ENCODE data around the gene ABCC1.

The ABCC1 gene

DNA sequence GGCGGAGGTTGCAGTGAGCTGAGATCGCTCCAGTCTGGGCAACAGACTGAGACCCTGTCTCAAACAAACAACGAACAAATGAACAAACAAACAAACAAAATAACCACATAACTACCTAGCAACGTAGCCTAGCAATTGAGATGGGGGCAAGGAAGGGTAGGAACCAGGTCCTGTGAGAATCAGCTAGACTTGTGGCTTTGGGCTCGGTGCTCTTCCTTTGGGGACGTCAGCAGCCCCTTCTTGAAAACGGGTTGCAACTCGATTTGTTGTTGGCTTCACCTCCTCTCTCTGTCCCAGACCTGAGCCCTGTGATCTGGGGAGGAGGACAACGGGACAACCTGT is 72.2 kb downstream of the ABCC1 start:
- DNase-seq: no peak

DNA sequence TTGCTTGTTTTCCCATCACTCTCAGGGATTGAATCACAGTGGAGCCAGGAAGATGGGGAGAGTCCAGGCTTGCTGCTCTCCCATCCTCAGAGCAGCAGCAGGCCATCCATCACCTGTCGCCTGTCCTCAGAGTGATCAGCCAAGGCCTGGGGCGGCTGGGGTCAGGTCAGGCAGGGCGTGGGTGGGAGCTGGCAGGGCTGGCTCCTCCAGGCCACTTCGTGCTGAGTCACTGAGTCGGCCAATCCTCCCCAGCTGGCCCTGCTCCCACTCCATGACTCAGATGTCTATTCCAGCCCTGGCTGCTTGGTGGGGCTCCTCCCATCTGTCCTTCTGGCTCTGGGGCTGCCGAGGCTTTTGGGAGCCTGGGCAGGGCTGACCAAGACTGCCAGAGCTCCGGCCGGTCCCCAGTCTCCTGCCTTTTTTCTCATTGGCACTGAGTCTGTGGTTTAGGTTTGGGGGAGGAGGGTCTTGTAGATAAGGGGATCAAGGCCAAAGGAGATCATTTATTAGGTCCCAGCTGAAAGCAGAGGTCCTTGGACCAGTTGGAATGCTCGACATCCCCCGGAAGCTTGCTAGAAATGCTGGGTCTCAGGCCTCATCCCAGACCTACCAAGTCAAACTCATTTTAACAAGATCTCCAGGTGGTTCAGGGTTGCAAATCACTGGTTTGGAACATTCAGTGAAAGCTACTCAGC is 72.7 kb downstream of the ABCC1 start:
- peak; percentile 79 to 93 (median 86) for DNase-seq

DNA sequence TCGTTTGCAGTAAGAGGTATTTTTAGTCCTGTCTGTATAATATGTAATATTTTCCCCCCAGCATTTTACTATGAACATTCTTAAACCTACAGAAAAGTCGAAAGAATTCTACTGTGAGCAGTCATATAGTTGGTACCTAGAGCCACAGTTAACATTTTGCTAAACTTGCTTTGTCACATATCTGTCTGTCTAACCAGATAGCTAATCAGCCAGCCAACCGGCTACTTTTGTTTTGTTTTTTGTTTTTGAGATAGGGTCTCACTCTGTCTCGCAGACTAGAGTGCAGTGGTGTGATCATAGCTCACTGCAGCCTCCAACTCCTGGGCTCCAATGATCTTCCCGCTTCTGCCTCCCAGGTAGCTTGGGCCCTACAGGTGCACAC is 73.3 kb downstream of the ABCC1 start:
- DNase-seq: no peak

DNA sequence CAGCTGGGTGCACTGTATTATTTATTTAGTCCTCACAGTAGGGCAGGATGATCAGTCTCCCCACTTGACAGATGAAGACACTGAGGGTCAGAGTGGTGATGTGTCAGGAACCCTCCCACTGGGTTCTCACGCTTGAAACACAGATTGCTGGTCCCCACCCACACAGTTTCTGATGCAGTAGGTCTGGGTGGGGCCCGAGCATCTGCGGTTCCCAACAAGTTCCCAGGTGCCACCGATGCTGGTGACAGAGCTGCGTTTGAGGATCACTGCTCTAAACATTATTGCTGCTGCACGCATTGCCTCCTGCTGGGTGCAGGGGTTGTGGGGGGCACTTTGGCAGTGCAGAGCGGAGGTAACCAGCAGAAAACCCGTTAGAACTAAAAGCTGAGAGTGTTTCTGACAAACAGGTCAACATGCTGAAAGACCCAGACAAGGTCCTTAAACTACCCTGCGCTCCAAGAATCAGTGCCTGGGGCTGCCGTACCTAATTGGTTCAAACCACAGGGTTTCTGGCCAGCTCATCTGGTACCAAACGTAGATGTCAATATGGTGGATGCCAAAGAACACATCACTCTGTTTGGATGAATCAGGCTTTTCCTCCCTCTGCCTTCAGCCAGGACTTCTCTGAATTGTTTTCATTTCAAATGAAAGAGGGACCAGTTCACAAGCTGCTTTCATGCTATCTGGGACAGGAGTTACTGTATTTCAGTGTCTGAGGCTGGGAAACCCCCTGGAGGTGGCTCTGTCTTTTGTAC is 76.0 kb downstream of the ABCC1 start:
- peak in 3 of 4 experiments; percentile 27 to 59 (median 46) for DNase-seq

DNA sequence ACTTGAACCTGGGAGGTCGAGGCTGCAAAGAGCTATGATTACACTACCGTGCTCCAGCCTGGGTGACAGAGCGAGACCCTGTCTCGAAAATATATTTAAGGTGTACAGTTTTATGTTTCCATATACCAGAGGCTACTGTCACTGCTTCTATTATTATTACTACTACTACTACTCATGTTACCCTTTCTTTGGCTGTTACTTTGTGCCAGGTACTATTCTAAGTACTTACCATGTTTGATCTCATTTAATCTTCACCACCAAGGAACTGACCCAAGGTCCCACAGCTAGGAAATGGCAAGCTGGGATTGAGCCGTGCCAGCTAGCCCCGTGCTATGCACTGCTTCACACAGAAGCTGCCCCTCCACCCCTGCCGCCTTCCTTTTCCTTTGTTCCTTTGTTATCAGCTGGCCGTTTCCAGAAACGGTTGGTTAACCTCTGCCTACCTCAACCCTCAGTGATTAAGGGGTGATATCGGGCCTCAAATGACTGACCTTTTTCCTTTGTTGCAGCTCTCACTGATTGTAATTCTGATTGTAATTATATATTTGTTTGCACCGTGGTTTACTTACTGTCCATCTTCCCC is 78.4 kb downstream of the ABCC1 start:
- DNase-seq: no peak

DNA sequence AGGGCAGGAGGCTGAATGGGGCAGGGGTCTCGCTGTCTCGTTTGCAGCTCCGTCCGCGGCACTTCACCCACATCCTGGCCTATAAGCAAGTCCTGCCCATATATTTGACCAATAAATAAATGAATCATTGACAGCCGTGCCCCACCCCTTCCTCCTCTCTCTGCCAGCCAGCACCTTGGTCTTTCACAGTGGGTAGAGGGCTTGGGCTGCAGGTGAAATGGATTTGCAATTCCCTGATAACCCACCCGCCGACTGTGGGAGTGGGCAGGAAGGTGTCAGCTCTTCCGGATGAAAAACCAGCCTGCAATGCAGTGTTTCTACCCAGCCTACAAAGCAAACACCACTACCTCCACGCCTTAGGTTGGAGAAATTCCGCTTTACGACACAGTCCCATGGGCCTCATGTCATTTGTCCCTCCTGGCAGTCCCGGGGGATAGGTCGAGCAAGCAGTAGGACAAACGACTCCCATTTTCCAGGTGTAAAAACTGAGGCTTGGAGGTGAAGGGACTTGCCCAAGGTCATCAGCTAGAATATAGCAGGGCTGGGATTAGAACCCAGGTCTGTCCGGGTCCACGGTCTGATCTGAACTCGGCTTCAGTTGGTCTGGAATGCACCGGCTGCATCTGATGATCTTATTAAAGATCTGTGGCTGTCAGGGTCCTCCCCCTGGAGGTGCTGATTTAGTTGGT is 79.0 kb downstream of the ABCC1 start:
- DNase-seq: no peak

DNA sequence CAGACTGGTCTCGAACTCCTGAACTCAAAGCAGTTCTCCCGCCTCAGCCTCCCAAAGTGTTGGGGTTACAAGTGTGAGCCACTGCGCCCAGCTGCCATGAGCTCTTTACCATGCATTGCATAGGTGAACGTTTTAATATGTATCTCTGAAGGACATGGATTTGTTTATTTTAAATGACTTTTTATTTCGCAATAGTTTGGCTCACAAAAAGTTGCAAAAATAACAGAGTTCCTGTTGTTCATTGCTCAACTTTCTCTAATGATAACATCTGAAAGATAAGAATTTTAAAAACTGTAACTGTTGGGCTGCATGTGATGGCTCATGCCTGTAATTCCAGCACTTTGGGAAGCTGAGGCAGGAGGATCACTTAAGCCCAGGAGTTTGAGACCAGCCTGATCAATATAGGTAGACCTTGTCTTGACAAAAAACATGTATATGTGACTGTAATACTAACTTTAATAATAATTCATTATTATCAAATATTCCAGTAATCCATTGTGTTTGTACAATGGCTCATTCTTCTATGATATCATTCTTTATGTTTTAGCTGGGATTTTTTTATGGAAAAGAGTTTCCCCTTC is 80.1 kb downstream of the ABCC1 start:
- no peak for DNase-seq

DNA sequence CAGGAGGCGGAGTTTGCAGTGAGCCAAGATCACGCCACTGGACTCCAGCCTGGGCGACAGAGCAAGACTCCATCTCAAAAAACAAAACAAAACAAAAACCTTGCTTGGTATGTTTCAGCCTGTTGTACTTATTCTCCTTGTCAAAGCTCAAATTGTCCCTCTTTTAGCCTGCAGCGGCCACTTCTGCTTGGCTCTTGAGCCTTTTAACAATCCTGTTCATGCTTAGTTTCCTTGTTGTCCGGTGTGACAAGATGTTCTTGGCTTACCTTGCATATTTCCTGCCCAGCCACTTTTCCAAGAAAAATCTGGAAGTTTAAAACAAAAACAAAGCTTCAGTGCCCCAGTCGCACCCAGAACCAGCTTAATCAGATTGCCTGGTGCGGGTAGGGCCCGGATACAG is 81.0 kb downstream of the ABCC1 start:
- DNase-seq: no peak

DNA sequence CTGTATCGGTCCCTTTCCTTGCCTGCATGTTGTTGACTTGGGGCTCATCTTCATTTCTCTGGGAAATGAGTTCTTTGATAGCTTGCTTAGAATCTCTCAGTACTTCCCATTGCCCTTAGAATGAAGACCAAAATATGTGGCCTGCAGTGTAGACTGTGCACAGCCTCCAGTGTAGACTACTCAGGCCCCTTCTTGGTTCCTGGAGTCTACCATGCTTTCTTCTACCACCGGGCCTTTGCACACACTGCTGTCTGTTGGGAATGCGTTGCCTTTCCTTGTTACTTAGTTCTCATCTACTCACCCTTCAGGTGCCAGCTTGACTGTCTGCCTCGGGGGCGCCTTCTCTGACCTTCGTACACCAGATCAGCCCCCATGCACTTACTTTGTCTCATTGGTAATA is 82.0 kb downstream of the ABCC1 start:
- no peak for DNase-seq

DNA sequence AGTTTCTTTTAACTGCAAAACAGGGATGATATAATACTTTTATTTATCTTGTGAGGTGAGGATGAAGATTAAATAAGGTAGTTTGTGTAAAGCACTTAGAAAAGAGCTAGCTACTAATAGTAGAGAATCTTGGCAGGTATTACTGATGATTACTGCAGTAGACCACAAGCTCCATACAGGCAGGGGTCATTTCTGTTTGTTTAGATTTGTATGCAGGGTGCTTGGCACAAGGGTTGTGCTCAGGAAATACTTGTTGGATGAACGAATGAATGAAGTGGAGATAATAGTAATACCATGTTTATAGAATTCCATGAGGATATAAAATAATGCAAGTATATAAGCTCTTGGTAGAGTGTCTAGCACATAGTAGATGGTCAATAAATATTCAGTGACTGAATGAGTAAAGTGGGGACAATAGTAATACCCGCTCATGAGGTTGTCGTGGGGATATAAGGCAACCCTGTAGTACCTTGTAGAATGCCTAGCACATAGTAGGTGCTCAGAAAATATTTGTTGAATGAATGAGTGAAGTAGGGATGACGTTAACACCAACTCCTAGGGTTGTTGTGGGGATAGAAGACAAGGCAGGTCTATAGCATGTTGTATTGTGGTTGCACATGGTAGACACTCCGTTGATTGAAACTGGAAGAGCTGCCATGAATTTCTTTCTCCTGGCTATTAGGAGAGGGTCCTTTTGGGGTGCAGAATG is 83.0 kb downstream of the ABCC1 start:
- no peak for DNase-seq

DNA sequence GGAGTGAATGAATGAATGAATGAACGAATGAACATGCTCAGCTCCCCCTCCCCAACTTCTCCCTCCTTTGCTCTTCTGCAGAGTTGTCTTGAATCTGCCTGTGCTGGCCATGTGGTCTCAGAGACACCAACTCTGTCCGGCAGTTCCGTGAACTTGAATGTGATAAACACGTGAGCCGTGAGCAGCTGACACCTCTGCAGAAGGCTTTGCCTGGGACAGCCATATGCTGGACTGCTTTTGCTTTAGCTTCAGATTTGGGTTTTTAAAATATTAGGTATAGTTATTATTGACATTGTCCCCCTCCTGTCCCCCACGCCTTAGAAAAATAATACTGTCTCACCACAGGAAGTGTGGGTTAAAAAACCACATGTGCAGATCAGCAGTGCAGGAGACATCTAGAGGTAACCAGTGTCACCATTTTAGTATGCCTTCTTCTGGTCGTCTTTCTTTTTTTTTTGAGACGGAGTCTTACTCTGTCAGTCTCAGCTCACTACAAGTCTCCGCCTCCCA is 83.8 kb downstream of the ABCC1 start:
- DNase-seq: peak; percentile 10 to 66 (median 37)

DNA sequence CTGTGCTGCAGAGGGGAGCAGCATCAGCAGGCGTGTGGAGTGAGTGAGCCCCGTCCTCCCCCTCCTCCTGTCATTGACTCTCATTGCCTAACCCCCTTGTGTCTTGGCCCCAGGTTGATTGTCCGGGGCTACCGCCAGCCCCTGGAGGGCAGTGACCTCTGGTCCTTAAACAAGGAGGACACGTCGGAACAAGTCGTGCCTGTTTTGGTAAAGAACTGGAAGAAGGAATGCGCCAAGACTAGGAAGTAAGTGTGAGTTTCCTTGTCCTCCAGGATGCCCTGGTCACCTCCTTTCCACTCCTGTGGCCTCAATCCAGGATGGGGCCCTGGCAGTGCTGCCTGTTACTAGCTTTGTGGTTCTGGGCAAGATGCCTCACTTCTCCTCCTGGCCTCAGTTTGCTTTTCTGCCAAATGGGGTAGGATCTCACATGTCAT is 87.0 kb downstream of the ABCC1 start:
- DNase-seq: no peak

DNA sequence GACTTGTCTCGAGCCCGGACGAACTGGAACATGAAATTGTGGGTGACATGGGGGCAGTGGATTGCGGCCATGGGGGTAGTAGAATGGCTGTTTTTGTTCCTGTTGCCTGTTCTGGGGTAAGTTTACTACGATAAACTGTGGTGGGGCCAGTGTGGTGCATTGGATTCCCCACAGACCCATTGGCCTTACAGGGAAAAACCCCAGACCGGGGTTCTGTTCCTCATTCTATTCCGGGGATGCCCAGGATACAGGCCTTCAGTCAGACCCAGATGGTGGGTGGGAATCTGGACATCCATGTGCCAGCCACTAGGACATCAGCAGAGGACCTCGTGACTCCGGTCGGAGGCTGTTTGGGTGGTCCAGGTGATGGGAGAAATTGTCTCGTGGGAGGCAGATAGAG is 88.1 kb downstream of the ABCC1 start:
- no peak for DNase-seq

DNA sequence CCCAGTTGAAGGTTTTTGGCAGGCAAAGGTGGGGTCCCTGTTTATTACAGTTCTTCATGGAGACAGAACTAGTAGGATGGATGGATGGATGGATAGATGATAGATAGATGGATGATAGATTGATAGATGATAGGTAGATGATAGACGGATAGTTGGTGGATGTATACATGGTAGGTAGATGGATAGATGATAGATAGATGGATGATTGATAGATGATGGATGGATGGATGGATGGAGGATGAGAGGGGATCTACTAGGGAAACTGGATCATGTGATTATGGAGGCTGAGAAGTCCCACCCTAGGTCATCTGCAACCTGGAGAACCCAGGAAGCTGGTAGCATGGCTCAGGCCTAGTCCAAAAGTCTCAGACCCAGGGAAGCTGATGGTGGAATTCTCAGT is 88.6 kb downstream of the ABCC1 start:
- no peak for DNase-seq

DNA sequence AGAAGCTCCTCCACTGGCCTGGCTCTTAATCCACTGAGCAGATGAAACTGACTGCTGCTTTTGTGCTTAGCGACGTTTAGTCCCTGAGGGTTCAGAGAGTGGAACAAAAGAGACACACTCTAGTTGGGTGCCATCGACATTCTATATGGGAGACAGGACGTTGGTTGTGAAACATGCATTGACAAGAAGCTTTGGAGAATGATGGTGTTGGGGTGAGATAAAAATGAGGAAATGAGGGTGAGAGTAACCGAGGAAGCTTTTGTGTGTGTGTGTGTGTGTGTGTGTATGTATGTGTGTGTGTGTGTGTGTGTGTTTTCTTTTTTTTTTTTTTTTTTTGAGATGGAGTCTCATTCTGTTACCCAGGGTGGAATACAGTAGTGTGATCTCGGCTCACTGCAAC is 89.5 kb downstream of the ABCC1 start:
- DNase-seq: peak in 1 of 4 experiments; percentile 16

DNA sequence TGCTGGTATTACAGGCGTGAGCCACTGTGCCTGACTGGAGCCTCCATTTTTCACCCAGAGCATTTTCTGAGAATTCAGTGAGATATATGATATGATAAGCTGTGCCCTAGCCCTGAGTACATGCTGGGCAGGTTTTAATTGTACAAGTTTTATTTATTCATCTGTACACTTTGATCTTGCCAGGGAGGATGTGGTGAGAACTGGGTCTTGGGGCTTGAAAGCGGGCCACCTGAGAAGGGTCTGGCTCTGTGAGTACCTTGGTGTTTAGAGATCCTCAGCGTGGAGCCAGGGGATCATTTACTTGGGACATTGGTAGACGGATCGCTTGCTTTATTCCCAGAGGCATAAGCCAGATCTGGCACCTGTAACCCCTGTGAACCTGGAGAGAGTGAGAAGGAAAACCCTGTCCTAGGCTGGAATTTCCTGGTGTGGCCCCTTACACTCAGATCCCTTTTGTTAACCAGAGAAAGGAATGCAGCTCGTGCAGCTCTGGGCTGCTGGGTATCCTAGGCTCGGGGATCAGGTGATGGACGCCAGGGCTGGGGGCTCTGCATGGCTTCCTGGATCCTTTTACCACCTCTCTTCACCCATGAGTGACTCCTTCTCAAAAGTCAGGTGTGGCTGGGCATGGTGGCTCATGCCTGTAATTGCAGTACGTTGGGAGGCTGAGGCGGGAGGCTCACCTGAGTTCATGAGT is 91.9 kb downstream of the ABCC1 start:
- no peak for DNase-seq

DNA sequence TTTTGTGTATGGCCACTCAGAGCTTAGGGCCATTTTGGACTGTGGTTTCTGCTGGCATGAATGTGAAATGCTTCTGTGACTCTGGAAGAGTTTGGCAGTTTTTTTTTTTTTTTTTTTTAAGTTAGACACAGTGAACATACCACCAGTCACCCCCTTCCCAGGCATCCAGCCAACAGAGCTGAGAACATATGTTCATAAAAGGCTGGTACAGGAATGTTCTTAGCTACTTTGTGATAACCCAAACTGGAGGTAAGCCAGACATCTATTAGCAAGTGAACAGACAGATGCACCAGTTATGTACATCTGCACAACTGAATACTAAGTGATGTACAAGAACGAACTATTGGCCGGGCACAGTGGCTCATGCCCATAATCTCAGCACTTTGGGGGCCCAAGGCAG is 92.7 kb downstream of the ABCC1 start:
- DNase-seq: no peak

DNA sequence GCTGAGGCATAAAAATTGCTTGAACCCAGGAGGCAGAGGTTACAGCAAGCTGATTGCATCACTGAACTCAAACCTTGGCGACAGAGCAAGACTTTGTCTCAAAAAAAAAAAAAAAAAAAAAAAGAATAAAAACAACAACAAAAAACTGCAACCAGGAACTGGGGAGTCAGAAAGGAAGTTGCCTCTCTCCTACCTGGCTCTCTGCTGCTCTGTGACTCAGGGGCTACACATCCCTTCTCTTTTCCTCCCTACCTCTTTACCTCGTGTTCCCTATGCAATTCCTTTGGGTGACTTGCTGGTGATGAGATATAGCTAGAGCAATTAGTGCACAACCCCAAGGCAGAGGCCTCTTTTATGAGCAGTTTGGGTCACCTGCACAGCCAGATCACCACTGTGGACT is 95.9 kb downstream of the ABCC1 start:
- no peak for DNase-seq

DNA sequence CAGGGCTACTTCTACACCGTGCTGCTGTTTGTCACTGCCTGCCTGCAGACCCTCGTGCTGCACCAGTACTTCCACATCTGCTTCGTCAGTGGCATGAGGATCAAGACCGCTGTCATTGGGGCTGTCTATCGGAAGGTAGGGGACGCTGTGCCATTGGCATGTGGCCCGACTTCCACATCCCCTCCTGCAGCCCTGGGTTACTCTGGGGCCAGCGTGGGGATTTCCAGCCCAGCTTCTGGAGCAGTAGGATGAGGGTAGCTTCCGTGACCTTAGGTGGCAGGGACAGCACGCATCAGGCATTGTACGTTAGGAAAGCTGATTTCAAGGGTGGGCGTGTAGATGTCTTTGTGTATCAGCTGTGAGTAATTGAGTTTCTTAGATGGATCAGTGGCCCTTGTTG is 96.5 kb downstream of the ABCC1 start:
- peak in 1 of 4 experiments; percentile 77 for DNase-seq

DNA sequence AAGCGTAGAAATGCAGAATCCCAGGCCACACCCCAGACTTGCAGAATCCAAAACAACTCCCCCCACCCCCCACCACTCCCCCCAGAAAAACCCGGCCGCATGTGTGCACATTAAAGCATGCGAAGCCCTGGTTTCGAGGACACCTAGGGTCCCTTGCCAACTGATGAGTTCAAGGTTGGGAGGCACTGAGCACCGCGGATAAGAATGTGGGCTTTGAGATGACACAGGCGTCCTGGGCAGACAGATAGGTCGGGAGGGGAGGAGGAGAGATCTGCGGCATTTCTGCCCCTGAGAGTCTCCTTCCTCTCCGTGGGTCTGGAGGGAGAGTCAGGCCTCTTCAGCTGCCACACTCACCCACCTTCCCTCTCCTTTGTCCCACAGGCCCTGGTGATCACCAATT is 98.3 kb downstream of the ABCC1 start:
- DNase-seq: no peak

DNA sequence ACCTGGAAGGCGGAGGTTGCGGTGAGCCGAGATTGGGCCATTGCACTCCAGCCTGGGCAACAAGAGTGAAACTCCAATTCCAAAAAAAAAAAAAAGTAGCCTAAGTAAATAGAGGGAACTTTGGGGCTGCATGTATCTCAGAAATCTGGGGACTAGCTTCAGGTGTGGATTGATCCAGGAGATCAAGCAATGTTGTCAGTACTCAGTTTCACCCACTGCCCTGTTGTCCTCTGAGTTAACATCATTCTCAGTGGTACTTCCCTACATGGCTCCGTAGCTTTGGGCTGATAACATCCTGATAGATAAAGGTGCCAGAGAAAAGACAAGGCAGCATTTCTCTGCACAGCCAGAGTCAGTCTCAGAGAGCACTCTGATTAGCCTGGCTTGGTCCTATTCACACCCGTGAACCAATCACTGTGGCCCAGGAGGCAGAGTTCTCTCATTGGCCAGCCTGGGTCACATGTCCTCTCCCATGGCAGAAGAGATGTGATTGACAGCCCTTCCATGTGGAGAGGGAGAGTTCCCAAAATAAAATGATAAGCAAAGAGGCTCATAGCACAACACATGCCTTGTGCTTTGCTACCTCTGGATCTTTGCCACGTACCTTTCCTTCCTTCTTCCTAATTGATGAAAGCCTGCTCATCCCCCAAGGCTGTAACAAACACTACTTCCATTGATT is 99.6 kb downstream of the ABCC1 start:
- no peak for DNase-seq
